Measurements from ENCODE around the gene ZNF615. TPM values are rescaled to one million over a fixed set of nuclear protein-coding genes. Genes with fewer than 3 reads are reported as not detected.
"Not testable (repeated sequence)": the region's sequence is repeated elsewhere in the genome, so short reads cannot be mapped to it uniquely, and the experiment has no call there.

ZNF615 gene
- total and polyA plus RNA-seq, 5 donors, result 5.4 to 15.6 (median 15.0) TPM

GRCh38 chr19:52024478-52024877 lies 16.5 kb upstream of the ZNF615 start:
- ATAC-seq; intact Hi-C loops (cut with DNase I); DNase-seq; H3K9me3 ChIP-seq (ENCODE audit: control insufficient read depth, low read length); H3K27me3 ChIP-seq (ENCODE audit: control insufficient read depth, insufficient read depth); H3K4me3 ChIP-seq (ENCODE audit: low read length); H3K27ac ChIP-seq (ENCODE audit: low read length); H3K4me1 ChIP-seq (ENCODE audit: control insufficient read depth, insufficient read depth, low read length): not testable (repeated sequence)
- 93% methylated on average over 4 of the region's 4 CpGs for WGBS

GRCh38 chr19:52022193-52022592 lies 14.2 kb upstream of the ZNF615 start:
- Histone ChIP-seq H3K4me1 (ENCODE audit: control insufficient read depth, insufficient read depth, low read length) (peaks cover 6% of the 10 kb centered on the region), H3K27me3 (ENCODE audit: control insufficient read depth, insufficient read depth) (no peaks in the 10 kb centered on the region), H3K4me3 (ENCODE audit: low read length) (no peak overlapping the region), H3K9me3 (ENCODE audit: control insufficient read depth, low read length) (peaks cover 6% of the 10 kb centered on the region), H3K27ac (ENCODE audit: low read length) (no peak overlapping the region)
- ATAC-seq (no peak), DNase-seq (peak in 1 of 3 donors; percentile 31)
- 97% methylated on average over 15 of the region's 15 CpGs for WGBS
- intact Hi-C loops (cut with DNase I), result no loop called here

- ATAC-seq (no peak), DNase-seq (no peak)
- WGBS, result 94% methylated on average over 4 of the region's 4 CpGs
- H3K27me3 ChIP-seq (ENCODE audit: control insufficient read depth, insufficient read depth), result no peaks in the 10 kb centered on the region
- peaks cover 6% of the 10 kb centered on the region for H3K9me3 ChIP-seq (ENCODE audit: control insufficient read depth, low read length)
- H3K4me3 ChIP-seq (ENCODE audit: low read length), result no peak overlapping the region
- H3K4me1 ChIP-seq (ENCODE audit: control insufficient read depth, insufficient read depth, low read length), result no peaks in the 10 kb centered on the region
- no peak overlapping the region for H3K27ac ChIP-seq (ENCODE audit: low read length)
- intact Hi-C loops (cut with DNase I), result no loop called here
Observed at GRCh38 chr19:52020506-52020905, 12.5 kb upstream of the ZNF615 start.

GRCh38 chr19:52010674-52011073 lies 2.7 kb upstream of the ZNF615 start:
- Histone ChIP-seq H3K9me3 (ENCODE audit: control insufficient read depth, low read length) (no peaks in the 10 kb centered on the region), H3K4me3 (ENCODE audit: low read length) (no peak overlapping the region), H3K27me3 (ENCODE audit: control insufficient read depth, insufficient read depth) (no peaks in the 10 kb centered on the region), H3K4me1 (ENCODE audit: control insufficient read depth, insufficient read depth, low read length) (no peaks in the 10 kb centered on the region), H3K27ac (ENCODE audit: low read length) (no peak overlapping the region)
- 88% methylated on average over 1 of the region's 1 CpG for WGBS
- no peak for ATAC-seq
- DNase-seq, result no peak
- intact Hi-C loops (cut with DNase I), result no loop called here

DNA sequence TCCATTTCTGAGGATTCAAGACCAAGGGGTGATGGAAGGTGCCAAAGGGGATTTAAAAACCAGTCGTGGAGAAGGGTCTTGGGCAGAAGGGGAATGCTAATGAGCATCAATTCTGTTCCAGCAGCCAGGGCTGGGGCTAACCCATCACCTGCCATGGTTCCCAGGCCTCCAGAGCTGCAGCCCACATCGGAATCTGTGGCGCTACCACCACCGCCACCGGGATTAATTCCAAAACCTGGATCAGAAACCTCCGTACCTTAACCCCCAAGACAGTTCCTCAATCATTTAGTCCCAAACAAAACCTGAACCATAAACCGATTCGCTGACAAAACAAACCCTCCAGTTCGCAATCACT lies 583 bp downstream of the ZNF615 start:
- DNase-seq (no peak), ATAC-seq (peak; percentile 23 to 47)
- Histone ChIP-seq H3K4me1 (ENCODE audit: control insufficient read depth, insufficient read depth, low read length) (no peaks in the 10 kb centered on the region), H3K27ac (ENCODE audit: low read length) (peak overlapping the region; percentile 89), H3K4me3 (ENCODE audit: low read length) (peak overlapping the region; percentile 85), H3K27me3 (ENCODE audit: control insufficient read depth, insufficient read depth) (no peaks in the 10 kb centered on the region), H3K9me3 (ENCODE audit: control insufficient read depth, low read length) (no peaks in the 10 kb centered on the region)
- intact Hi-C loops (cut with DNase I), result no loop called here
- WGBS, result 4% methylated on average over 9 of the region's 9 CpGs

- Histone ChIP-seq H3K4me3 (ENCODE audit: low read length) (peak overlapping the region; percentile 22), H3K4me1 (ENCODE audit: control insufficient read depth, insufficient read depth, low read length) (no peaks in the 10 kb centered on the region), H3K9me3 (ENCODE audit: control insufficient read depth, low read length) (peaks cover 15% of the 10 kb centered on the region), H3K27me3 (ENCODE audit: control insufficient read depth, insufficient read depth) (no peaks in the 10 kb centered on the region), H3K27ac (ENCODE audit: low read length) (no peak overlapping the region)
- intact Hi-C loops (cut with DNase I), result no loop called here
- no peak for ATAC-seq
- WGBS, result 99% methylated on average over 2 of the region's 2 CpGs
- DNase-seq, result no peak
Observed at GRCh38 chr19:51994048-51994644, 13.9 kb downstream of the ZNF615 start.

GRCh38 chr19:51993422-51993821 lies 14.6 kb downstream of the ZNF615 start:
- H3K4me1 ChIP-seq (ENCODE audit: control insufficient read depth, insufficient read depth, low read length), result no peaks in the 10 kb centered on the region
- H3K27me3 ChIP-seq (ENCODE audit: control insufficient read depth, insufficient read depth), result no peaks in the 10 kb centered on the region
- intact Hi-C loops (cut with DNase I), result no loop called here
- 97% methylated on average over 10 of the region's 10 CpGs for WGBS
- DNase-seq, result no peak
- H3K4me3 ChIP-seq (ENCODE audit: low read length), result no peak overlapping the region
- H3K9me3 ChIP-seq (ENCODE audit: control insufficient read depth, low read length), result peaks cover 15% of the 10 kb centered on the region
- no peak overlapping the region for H3K27ac ChIP-seq (ENCODE audit: low read length)
- no peak for ATAC-seq

DNA sequence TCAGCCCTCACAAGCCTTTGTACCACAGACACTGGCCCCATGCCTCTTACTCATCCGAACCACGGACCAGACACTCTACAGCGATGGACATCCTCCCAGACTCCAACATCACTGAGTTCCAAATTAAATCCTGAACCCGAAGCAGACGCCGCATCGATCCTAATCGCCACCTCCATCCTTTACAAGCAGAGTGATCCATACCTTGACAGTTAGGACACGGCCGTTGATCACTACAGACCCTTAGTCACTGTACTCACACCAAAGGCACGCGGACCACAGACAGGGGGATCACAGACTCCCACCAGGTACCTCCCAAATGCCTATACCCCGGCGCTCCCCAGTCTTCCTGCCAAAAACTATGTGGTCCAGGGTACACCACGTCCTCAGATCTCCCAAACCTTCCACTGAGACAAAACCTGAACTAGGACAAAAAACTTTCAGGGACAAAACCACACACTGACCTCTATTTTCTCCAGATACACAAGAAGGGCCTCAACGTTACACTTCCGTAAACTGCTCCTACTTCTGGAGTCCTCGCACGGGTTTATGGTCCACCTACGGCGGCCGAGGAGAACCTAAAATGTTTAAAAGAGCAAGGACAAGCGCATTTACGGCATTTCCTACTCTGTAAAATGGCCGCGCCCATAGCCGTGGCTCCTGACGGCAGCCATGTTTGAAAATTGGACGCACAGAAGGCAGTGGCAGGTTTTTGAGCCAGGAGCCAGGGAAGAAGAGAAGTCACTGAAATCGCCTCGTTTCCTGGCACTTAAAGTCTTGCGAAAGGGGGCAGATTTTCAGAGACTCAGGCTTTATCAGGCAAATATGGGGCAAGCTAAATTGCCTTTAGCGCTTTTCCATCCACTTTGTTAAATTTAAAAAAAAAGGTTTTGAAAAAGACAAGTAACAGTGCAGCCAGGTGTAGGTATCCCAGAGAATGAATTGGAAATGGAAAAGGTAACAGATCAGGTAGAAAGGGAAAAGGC lies 21.4 kb downstream of the ZNF615 start, which contains the start of gene ZNF350:
Gene ZNF350 (minus strand): TSS at position 532 of the 983 bp plus-strand sequence. CDS start 12,480 bp downstream, outside the sequence.
- Histone ChIP-seq H3K4me1 (ENCODE audit: control insufficient read depth, insufficient read depth, low read length) (peaks cover 4% of the 10 kb centered on the region), H3K4me3 (ENCODE audit: low read length) (peak within 1 kb of the TSS; percentile 99), H3K27me3 (ENCODE audit: control insufficient read depth, insufficient read depth) (no peaks in the 10 kb centered on the region), H3K9me3 (ENCODE audit: control insufficient read depth, low read length) (no peaks in the 10 kb centered on the region), H3K27ac (ENCODE audit: low read length) (peak within 1 kb of the TSS; percentile 82)
- intact Hi-C loops (cut with DNase I), result loop anchor here in 2 of 4 donors (10.0 kb wide), 2 partner anchors 62 to 82 kb away; partner anchors contain the start of genes ZNF613 (in 1 of the 2) and ZNF649 (in 1 of the 2)
- peak; percentile 98 to 99 for ATAC-seq
- WGBS, result 2% methylated on average over 33 of the region's 33 CpGs
- peak; percentile 93 to 96 (median 94) for DNase-seq

DNA sequence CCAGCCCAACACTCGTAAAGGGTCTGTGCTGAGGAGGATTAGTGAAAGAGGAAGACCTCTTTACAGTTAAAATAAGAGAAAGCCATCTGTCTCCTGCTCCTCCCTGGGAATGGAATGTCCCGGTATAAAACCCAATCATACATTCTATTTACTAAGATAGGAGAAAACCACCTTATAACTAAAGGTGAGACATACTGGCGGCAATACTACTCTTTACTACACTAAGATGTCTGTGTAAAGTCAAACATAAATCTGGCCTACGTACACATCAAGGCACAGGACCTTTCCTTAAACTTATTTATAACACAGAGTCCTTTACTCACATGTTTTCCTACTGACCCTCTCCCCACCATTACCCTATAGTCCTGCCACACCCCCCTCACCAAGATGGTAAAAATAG lies 24.6 kb downstream of the ZNF615 start:
- intact Hi-C loops (cut with DNase I), result loop anchor here in 2 of 4 donors (10.0 kb wide), 2 partner anchors 59 to 79 kb away; partner anchors contain the start of genes ZNF613 (in 1 of the 2) and ZNF649 (in 1 of the 2)
- no peak for DNase-seq
- H3K4me3 ChIP-seq (ENCODE audit: low read length), result no peak overlapping the region
- no peak overlapping the region for H3K27ac ChIP-seq (ENCODE audit: low read length)
- no peaks in the 10 kb centered on the region for H3K9me3 ChIP-seq (ENCODE audit: control insufficient read depth, low read length)
- H3K4me1 ChIP-seq (ENCODE audit: control insufficient read depth, insufficient read depth, low read length), result peaks cover 4% of the 10 kb centered on the region
- H3K27me3 ChIP-seq (ENCODE audit: control insufficient read depth, insufficient read depth), result no peaks in the 10 kb centered on the region
- WGBS, result 86% methylated on average over 4 of the region's 4 CpGs
- no peak for ATAC-seq

GRCh38 chr19:51980926-51981325 lies 27.1 kb downstream of the ZNF615 start:
- H3K27me3 ChIP-seq (ENCODE audit: control insufficient read depth, insufficient read depth); H3K9me3 ChIP-seq (ENCODE audit: control insufficient read depth, low read length); ATAC-seq; H3K4me1 ChIP-seq (ENCODE audit: control insufficient read depth, insufficient read depth, low read length); DNase-seq; H3K4me3 ChIP-seq (ENCODE audit: low read length); H3K27ac ChIP-seq (ENCODE audit: low read length): not testable (repeated sequence)
- 91% methylated on average over 6 of the region's 6 CpGs for WGBS
- intact Hi-C loops (cut with DNase I), result loop anchor here in 2 of 4 donors (10.0 kb wide), 2 partner anchors 56 to 76 kb away; partner anchors contain the start of genes ZNF613 (in 1 of the 2) and ZNF649 (in 1 of the 2)

Data from right cardiac atrium (tissue), 5 donors.